GM23338 (cell line): ENCODE results near the gene PCBP3. TPM values are rescaled to one million over a fixed set of nuclear protein-coding genes. Genes with fewer than 3 reads are reported as not detected.

Source experiments
- ATAC-seq: fragments of 200-7000 bp; cut with Tn5 transposase; 3 replicates; pipeline ENCODE4 v1.9.1; 2020
- DNase-seq: peaks from one replicate; pipeline ENCODE4 v3.0.0-alpha.2; 2015; ENCODE audit warnings: low spot score
- H2AFZ ChIP-seq: fragments of 200-600 bp; sonication (generic); 2 replicates; pipeline ENCODE4 v1.8.0; 2016; ENCODE audit warnings: antibody characterized with exemption, mild to moderate bottlenecking, moderate library complexity
- H3F3A ChIP-seq: fragments of 200-600 bp; sonication (generic); replicated peaks from 2 replicates; pipeline ENCODE4 v1.8.0; 2017; ENCODE audit warnings: antibody characterized with exemption, mixed run types, low read depth
- H3K27ac ChIP-seq: fragments of 200-600 bp; sonication (generic); 2 replicates; pipeline ENCODE4 v1.6.1; 2016; ENCODE audit warnings: low read depth
- H3K27me3 ChIP-seq: fragments of 200-600 bp; sonication (generic); 2 replicates; pipeline ENCODE4 v1.8.0; 2016; ENCODE audit warnings: mild to moderate bottlenecking, mixed run types, moderate library complexity; ENCODE audit not compliant: insufficient read depth
- H3K36me3 ChIP-seq: fragments of 200-600 bp; sonication (generic); 2 replicates; pipeline ENCODE4 v1.8.0; 2016; ENCODE audit warnings: mild to moderate bottlenecking; ENCODE audit not compliant: insufficient read depth
- H3K4me1 ChIP-seq: fragments of 200-600 bp; sonication (generic); 2 replicates; pipeline ENCODE4 v1.8.0; 2016; ENCODE audit warnings: mild to moderate bottlenecking, moderate library complexity; ENCODE audit not compliant: insufficient read depth
- H3K4me2 ChIP-seq: fragments of 200-600 bp; sonication (generic); 2 replicates; pipeline ENCODE4 v1.7.1; 2017; ENCODE audit warnings: mixed run types
- H3K4me3 ChIP-seq: fragments of 200-600 bp; sonication (generic); 2 replicates; pipeline ENCODE4 v1.6.1; 2016; ENCODE audit warnings: mixed run types
- H3K79me2 ChIP-seq: fragments of 200-600 bp; sonication (generic); replicated peaks from 2 replicates; pipeline ENCODE4 v1.8.0; 2017; ENCODE audit warnings: mild to moderate bottlenecking; ENCODE audit not compliant: insufficient read depth
- H3K9me2 ChIP-seq: fragments of 200-600 bp; sonication (generic); 2 replicates; pipeline ENCODE4 v1.8.0; 2017; ENCODE audit not compliant: insufficient read depth
- H4K20me1 ChIP-seq: fragments of 200-600 bp; sonication (generic); replicated peaks from 2 replicates; pipeline ENCODE4 v1.8.0; 2017; ENCODE audit warnings: mild to moderate bottlenecking; ENCODE audit not compliant: insufficient read depth
- H3K27ac Mint-ChIP-seq: 2 replicates; pipeline ENCODE4 v1.8.0; 2020; ENCODE audit warnings: inconsistent platforms, mild to moderate bottlenecking, moderate library complexity, mixed read lengths
- H3K27me3 Mint-ChIP-seq: 3 replicates; pipeline ENCODE4 v1.8.0; 2022; ENCODE audit warnings: low read depth, mild to moderate bottlenecking, moderate library complexity, mixed read lengths, inconsistent platforms; ENCODE audit not compliant: insufficient read depth, poor library complexity
- H3K36me3 Mint-ChIP-seq: 3 replicates; pipeline ENCODE4 v1.8.0; 2021; ENCODE audit warnings: low read depth, mild to moderate bottlenecking, inconsistent platforms, moderate library complexity, mixed read lengths
- H3K4me1 Mint-ChIP-seq: 3 replicates; pipeline ENCODE4 v1.8.0; 2020; ENCODE audit warnings: mild to moderate bottlenecking, inconsistent platforms, mixed read lengths
- H3K4me3 Mint-ChIP-seq: 3 replicates; pipeline ENCODE4 v1.8.0; 2021; ENCODE audit warnings: moderate library complexity, mild to moderate bottlenecking, inconsistent platforms, mixed read lengths
- H3K9me3 Mint-ChIP-seq: 3 replicates; pipeline ENCODE4 v1.8.0; 2020; ENCODE audit warnings: moderate library complexity, mild to moderate bottlenecking, inconsistent platforms, mixed read lengths
- CREB1 ChIP-seq: fragments of 250-450 bp; sonication (Bioruptor Pico); IDR thresholded peaks from 2 replicates; pipeline ENCODE4 v1.5.0; 2020; ENCODE audit warnings: low read depth, mild to moderate bottlenecking, moderate library complexity
- CTCF ChIP-seq, 2 experiments: fragments of 200-600 bp in 1 of 2; sonication (generic) in 1 of 2; conservative IDR thresholded peaks; 2 replicates each; pipeline versions ENCODE4 v1.5.1 to v1.6.1; 2016 to 2017; ENCODE audit warnings: antibody characterized with exemption in 2 of 2, low read depth in 2 of 2, mild to moderate bottlenecking in 2 of 2, moderate library complexity in 1 of 2
- ETS1 ChIP-seq: IDR thresholded peaks from 2 replicates; pipeline ENCODE4 v1.6.1; 2016; ENCODE audit warnings: antibody characterized with exemption
- EZH2 ChIP-seq: fragments of 200-600 bp; sonication (generic); IDR thresholded peaks from one replicate; pipeline ENCODE4 v1.8.0; 2017; ENCODE audit warnings: antibody characterized with exemption, mild to moderate bottlenecking, low read depth; ENCODE audit not compliant: unreplicated experiment
- EZH2phosphoT487 ChIP-seq: fragments of 200-600 bp; sonication (generic); IDR thresholded peaks from one replicate; pipeline ENCODE4 v1.8.1; 2018; ENCODE audit warnings: antibody characterized with exemption; ENCODE audit not compliant: unreplicated experiment
- JUNB ChIP-seq: IDR thresholded peaks from one replicate; pipeline ENCODE4 v1.6.1; 2016; ENCODE audit warnings: antibody characterized with exemption; ENCODE audit not compliant: unreplicated experiment
- NANOG ChIP-seq: IDR thresholded peaks from 2 replicates; pipeline ENCODE4 v1.6.1; 2016; ENCODE audit warnings: antibody characterized with exemption, borderline replicate concordance
- POLR2AphosphoS5 ChIP-seq: IDR thresholded peaks from 2 replicates; pipeline ENCODE4 v1.6.1; 2016; ENCODE audit warnings: antibody characterized with exemption, low read depth
- REST ChIP-seq: IDR thresholded peaks from one replicate; pipeline ENCODE4 v1.6.1; 2018; ENCODE audit warnings: antibody characterized with exemption; ENCODE audit not compliant: unreplicated experiment
- STAT1 ChIP-seq: IDR thresholded peaks from one replicate; pipeline ENCODE4 v1.6.1; 2016; ENCODE audit warnings: antibody characterized with exemption; ENCODE audit not compliant: unreplicated experiment
- ZNF331 ChIP-seq: fragments of 250-450 bp; sonication (Bioruptor Pico); IDR thresholded peaks from 2 replicates; pipeline ENCODE4 v1.5.0; 2020; ENCODE audit warnings: low read depth, mild to moderate bottlenecking, moderate library complexity
- ZNF462 ChIP-seq: fragments of 250-450 bp; sonication (Bioruptor Pico); IDR thresholded peaks from 2 replicates; pipeline ENCODE4 v1.5.0; 2020; ENCODE audit warnings: mild to moderate bottlenecking, moderate library complexity
- polyA plus RNA-seq: library from polyadenylated mRNA; unstranded; fragments of >200 nt; fragmentation: Nextera tagmentation; extraction: Ambion mirVana; gene quantifications from 2 replicates; pipeline ENCODE4 v1.2.1, GENCODE V29; 2016
- total RNA-seq: library from RNA; depleted of rRNA; stranded (reverse); fragments of >200 nt; shearing (Covaris generic); gene quantifications from 2 replicates; pipeline ENCODE4 v1.2.3, GENCODE V29; 2014

Gene PCBP3
- total and polyA plus RNA-seq, 2 experiments from 2014 or later, result 7.1 to 9.1 TPM

- no peaks in the 10 kb centered on the region for H3K36me3 ChIP-seq
- no peak overlapping the region for H3K27ac Mint-ChIP-seq
- peaks cover 11% of the 10 kb centered on the region for H3K27me3 Mint-ChIP-seq
- TF ChIP-seq CREB1 (CRISPR knock-in tag), result no peak
- TF ChIP-seq REST, result no peak
- no peak for TF ChIP-seq EZH2
- no peak for TF ChIP-seq ZNF331
- TF ChIP-seq NANOG, result no peak
- TF ChIP-seq EZH2phosphoT487, result no peak
- no peak for TF ChIP-seq STAT1
- no peak for TF ChIP-seq CTCF (conservative IDR thresholded peaks at IDR 0.05; ENCODE audit: low read depth in 2 of 2)
- TF ChIP-seq POLR2AphosphoS5, result no peak
- TF ChIP-seq ETS1, result no peak
- TF ChIP-seq ZNF462, result no peak
- no peak for TF ChIP-seq JUNB
- H3K36me3 Mint-ChIP-seq, result peaks cover 5% of the 10 kb centered on the region; the same call in 2 of the 3 replicates
- no peaks in the 10 kb centered on the region; the same call in 2 of the 3 replicates for H3K4me1 Mint-ChIP-seq
- no peaks in the 10 kb centered on the region for H3K4me1 ChIP-seq
- 0 out of 3 replicates have a peak, but pooled peaks have one; percentile 17 for ATAC-seq
- no peak overlapping the region for H2AFZ ChIP-seq
- no peaks in the 10 kb centered on the region for H4K20me1 ChIP-seq
- no peaks in the 10 kb centered on the region for H3K79me2 ChIP-seq
- no peak overlapping the region for H3K4me3 Mint-ChIP-seq
- H3K27ac ChIP-seq, result no peak overlapping the region
- no peak overlapping the region for H3K4me3 ChIP-seq
- no peak for DNase-seq
- H3K4me2 ChIP-seq, result no peak overlapping the region
- H3K9me3 Mint-ChIP-seq, result peaks cover 28% of the 10 kb centered on the region
- no peaks in the 10 kb centered on the region for H3K27me3 ChIP-seq
- H3K9me2 ChIP-seq, result no peaks in the 10 kb centered on the region
- H3F3A ChIP-seq, result no peaks in the 10 kb centered on the region
These were observed 294.9 kb downstream of the PCBP3 start for GRCh38 chr21:45938453-45938755.
